HL-60 (cell line): ENCODE measurements around the gene CTRL.

ENCODE experiments used
- DNase-seq, 2 experiments: peaks; one replicate each; pipeline ENCODE4 v3.0.0-alpha.2; 2010 to 2020; ENCODE audit warnings: low read depth in 1 of 2, low spot score in 1 of 2
- H3K27ac ChIP-seq: fragments of 250-450 bp; sonication (Bioruptor Pico); replicated peaks from 2 replicates; pipeline ENCODE4 v1.5.1; 2020; ENCODE audit warnings: mild to moderate bottlenecking, moderate library complexity
- H3K27me3 ChIP-seq: fragments of 250-450 bp; sonication (Bioruptor Pico); 2 replicates; pipeline ENCODE4 v1.5.1; 2021; ENCODE audit warnings: mild to moderate bottlenecking, moderate library complexity; ENCODE audit not compliant: insufficient read depth, poor library complexity, severe bottlenecking
- H3K4me3 ChIP-seq: replicated peaks from 2 replicates; pipeline ENCODE4 v1.5.1; 2011; ENCODE audit warnings: mild to moderate bottlenecking, control low read depth, low read length; ENCODE audit not compliant: insufficient read depth
- GABPA ChIP-seq: IDR thresholded peaks from 2 replicates; pipeline ENCODE4 v1.6.1; 2012; ENCODE audit warnings: low read depth
- POLR2AphosphoS5 ChIP-seq: IDR thresholded peaks from 2 replicates; pipeline ENCODE4 v1.6.1; 2012; ENCODE audit warnings: low read depth
- SPI1 ChIP-seq: IDR thresholded peaks from 2 replicates; pipeline ENCODE4 v1.6.1; 2012; ENCODE audit warnings: low read depth, mild to moderate bottlenecking, borderline replicate concordance
- TF ChIP-seq, protein P1 (sequence below): IDR thresholded peaks from 2 replicates; pipeline ENCODE4 v1.6.1; 2012; ENCODE audit warnings: low read depth; ENCODE audit not compliant: insufficient replicate concordance
- TF ChIP-seq, protein P2 (sequence below): IDR thresholded peaks from one replicate; pipeline ENCODE4 v1.5.1; 2011; ENCODE audit warnings: low read length, control low read depth, inconsistent platforms; ENCODE audit not compliant: insufficient read depth

CTRL gene

DNA sequence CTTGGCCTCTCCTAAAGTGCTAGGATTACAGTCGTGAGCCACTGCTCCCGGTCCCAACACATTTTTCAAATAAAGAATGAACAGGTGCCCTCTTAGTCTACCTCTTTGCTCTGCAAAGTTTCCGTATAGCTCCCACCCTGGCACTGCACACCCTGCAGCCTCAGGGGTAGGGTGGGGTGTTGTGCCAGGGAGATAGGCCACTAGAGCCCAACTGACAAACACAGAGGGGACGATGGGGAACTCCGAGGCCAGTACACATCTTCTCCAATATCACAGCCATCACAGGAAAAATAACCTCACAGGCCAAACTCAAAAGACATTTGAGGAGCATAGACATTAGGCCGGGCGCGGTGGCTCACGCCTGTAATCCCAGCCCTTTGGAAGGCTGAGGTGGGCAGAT, 39.4 kb upstream of the CTRL start:
- DNase-seq, result no peak
- TF ChIP-seq GABPA, result no peak
- TF ChIP-seq, protein P1, sequence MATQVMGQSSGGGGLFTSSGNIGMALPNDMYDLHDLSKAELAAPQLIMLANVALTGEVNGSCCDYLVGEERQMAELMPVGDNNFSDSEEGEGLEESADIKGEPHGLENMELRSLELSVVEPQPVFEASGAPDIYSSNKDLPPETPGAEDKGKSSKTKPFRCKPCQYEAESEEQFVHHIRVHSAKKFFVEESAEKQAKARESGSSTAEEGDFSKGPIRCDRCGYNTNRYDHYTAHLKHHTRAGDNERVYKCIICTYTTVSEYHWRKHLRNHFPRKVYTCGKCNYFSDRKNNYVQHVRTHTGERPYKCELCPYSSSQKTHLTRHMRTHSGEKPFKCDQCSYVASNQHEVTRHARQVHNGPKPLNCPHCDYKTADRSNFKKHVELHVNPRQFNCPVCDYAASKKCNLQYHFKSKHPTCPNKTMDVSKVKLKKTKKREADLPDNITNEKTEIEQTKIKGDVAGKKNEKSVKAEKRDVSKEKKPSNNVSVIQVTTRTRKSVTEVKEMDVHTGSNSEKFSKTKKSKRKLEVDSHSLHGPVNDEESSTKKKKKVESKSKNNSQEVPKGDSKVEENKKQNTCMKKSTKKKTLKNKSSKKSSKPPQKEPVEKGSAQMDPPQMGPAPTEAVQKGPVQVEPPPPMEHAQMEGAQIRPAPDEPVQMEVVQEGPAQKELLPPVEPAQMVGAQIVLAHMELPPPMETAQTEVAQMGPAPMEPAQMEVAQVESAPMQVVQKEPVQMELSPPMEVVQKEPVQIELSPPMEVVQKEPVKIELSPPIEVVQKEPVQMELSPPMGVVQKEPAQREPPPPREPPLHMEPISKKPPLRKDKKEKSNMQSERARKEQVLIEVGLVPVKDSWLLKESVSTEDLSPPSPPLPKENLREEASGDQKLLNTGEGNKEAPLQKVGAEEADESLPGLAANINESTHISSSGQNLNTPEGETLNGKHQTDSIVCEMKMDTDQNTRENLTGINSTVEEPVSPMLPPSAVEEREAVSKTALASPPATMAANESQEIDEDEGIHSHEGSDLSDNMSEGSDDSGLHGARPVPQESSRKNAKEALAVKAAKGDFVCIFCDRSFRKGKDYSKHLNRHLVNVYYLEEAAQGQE, result no peak
- TF ChIP-seq, protein P2, sequence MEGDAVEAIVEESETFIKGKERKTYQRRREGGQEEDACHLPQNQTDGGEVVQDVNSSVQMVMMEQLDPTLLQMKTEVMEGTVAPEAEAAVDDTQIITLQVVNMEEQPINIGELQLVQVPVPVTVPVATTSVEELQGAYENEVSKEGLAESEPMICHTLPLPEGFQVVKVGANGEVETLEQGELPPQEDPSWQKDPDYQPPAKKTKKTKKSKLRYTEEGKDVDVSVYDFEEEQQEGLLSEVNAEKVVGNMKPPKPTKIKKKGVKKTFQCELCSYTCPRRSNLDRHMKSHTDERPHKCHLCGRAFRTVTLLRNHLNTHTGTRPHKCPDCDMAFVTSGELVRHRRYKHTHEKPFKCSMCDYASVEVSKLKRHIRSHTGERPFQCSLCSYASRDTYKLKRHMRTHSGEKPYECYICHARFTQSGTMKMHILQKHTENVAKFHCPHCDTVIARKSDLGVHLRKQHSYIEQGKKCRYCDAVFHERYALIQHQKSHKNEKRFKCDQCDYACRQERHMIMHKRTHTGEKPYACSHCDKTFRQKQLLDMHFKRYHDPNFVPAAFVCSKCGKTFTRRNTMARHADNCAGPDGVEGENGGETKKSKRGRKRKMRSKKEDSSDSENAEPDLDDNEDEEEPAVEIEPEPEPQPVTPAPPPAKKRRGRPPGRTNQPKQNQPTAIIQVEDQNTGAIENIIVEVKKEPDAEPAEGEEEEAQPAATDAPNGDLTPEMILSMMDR, result no peak
- TF ChIP-seq POLR2AphosphoS5, result no peak
- no peak for TF ChIP-seq SPI1
- Histone ChIP-seq H3K4me3 (no peak overlapping the region), H3K27me3 (no peaks in the 10 kb centered on the region), H3K27ac (no peak overlapping the region)

DNA sequence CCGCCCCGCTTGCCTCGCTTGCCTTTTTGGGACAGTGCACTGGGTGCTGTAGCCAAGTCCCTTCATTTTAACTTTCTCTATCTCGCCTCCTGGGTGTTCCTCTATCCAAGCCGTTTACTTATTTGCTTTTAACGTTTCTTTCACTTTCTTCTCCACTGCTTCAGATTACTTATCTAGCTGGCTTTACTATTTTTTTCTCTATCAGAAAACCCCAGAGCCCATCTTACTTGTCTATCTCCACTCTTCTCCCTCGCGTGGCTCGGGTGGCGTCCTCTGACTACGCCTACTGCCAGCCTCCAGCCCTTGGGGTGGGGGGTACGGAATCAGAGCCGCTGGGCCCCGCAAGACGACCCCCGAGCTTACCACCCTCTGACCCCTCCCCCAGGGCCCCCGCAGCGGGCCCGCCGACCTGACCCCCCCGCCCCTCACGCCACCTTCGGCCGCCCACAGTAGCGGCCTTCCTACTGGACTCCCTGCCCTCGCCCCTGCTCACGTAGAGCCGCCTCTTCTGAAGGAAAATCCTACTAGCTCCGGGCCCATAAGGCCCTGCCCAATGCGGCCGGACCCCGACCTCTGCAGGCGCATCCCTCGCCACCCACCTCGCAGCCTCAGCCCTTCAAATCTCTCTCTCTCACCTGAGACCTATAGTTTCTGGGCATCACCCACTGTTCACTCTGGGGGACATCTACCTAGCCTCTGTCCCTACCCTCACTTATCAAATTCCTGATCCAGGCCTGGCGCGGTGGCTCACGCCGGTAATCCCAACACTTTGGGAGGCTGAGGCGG, 37.8 kb upstream of the CTRL start:
- Histone ChIP-seq H3K4me3 (peak overlapping the region; percentile 60), H3K27me3 (no peaks in the 10 kb centered on the region), H3K27ac (no peak overlapping the region)
- no peak for DNase-seq
- TF ChIP-seq, protein P2, result no peak
- TF ChIP-seq GABPA (no peak), POLR2AphosphoS5 (no peak), SPI1 (no peak)
- TF ChIP-seq, protein P1, result no peak

DNA sequence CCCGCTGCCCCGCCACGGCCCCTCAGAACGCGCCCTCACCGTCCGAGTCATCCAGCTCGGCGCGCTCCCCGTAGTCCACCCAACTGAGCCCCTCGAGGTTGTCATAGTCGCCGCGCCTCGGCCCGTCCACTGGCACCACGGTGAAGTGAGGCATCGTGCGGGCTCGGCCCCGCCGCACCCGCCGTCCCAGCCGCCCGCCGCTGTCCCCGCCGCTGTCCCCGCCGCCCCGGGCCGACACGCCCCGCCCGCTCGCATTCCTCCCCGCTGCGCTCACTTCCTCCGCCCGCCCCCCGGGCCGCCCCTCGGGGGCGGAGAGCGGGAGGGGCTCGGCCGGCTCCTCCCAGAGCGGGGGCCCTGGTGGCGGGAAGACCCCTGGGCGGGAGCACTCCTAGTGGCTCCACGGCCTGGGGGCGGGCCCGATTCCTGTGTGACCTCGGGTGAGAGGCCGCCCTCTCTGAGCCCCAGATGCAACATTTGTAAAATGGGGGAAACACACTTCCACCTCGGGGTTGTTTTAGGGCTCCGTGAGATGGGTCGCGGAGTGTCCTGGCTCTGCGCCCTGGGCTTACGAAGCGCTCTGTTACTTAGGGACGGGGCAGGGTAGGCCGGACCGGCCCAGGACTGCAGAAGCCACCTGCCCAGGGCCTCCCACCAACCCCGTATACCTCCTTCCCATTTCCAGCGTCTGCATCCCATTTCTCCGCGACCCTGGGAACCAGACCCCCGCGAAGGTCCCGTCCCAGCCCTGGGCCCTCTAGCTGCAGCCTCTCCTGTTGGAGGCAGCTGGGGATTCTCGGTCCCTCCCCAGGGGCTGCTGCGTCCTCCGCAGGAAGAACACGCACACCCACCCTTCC, 37.0 kb upstream of the CTRL start, which contains the start of gene SLC12A4:
TSS of gene SLC12A4 (minus strand) at position 238 of the 854 bp plus-strand sequence. CDS start at position 154, 84 bp downstream.
- H3K27ac ChIP-seq, result no peak within 1 kb of the TSS
- DNase-seq, result peak; percentile 21 to 59
- TF ChIP-seq, protein P2, result no peak
- TF ChIP-seq POLR2AphosphoS5 (no peak), SPI1 (no peak), GABPA (no peak)
- TF ChIP-seq, protein P1, result no peak
- H3K27me3 ChIP-seq, result no peaks in the 10 kb centered on the region
- peak within 1 kb of the TSS; percentile 60 for H3K4me3 ChIP-seq
